Adipocyte (in vitro differentiated cells): ENCODE measurements around the gene HMGXB4.

Experiments
- DNase-seq: peaks from one replicate; pipeline ENCODE4 v3.0.0-alpha.2; 2015; ENCODE audit warnings: low read depth
- H3K27me3 ChIP-seq: replicated peaks from 2 replicates; pipeline ENCODE4 v1.7.0; 2013; ENCODE audit warnings: mild to moderate bottlenecking, low read length, moderate library complexity; ENCODE audit not compliant: control insufficient read depth, insufficient read depth
- H3K36me3 ChIP-seq: 2 replicates; pipeline ENCODE4 v1.7.0; 2013; ENCODE audit warnings: low read length, mild to moderate bottlenecking, moderate library complexity; ENCODE audit not compliant: control insufficient read depth, insufficient read depth, severe bottlenecking
- H3K4me1 ChIP-seq: 2 replicates; pipeline ENCODE4 v1.7.0; 2013; ENCODE audit warnings: mild to moderate bottlenecking, low read length, moderate library complexity; ENCODE audit not compliant: control insufficient read depth, insufficient read depth
- H3K4me3 ChIP-seq: 2 replicates; pipeline ENCODE4 v1.7.0; 2013; ENCODE audit warnings: mild to moderate bottlenecking, low read length, moderate library complexity
- H3K9ac ChIP-seq: 2 replicates; pipeline ENCODE4 v1.7.0; 2013; ENCODE audit warnings: mild to moderate bottlenecking, low read length, moderate library complexity
- H3K9me3 ChIP-seq: 2 replicates; pipeline ENCODE4 v1.7.0; 2013; ENCODE audit warnings: mild to moderate bottlenecking, low read length, moderate library complexity; ENCODE audit not compliant: control insufficient read depth

HMGXB4 gene

GRCh38 chr22:35333220-35333619 lies 75.9 kb downstream of the HMGXB4 start:
- Histone ChIP-seq H3K9me3 (no peaks in the 10 kb centered on the region), H3K36me3 (peaks cover 88% of the 10 kb centered on the region), H3K4me3 (no peak overlapping the region), H3K4me1 (peaks cover 8% of the 10 kb centered on the region), H3K9ac (no peak overlapping the region), H3K27me3 (no peaks in the 10 kb centered on the region)
- DNase-seq: no peak

- H3K4me3 ChIP-seq: no peak overlapping the region
- H3K36me3 ChIP-seq: peaks cover 89% of the 10 kb centered on the region
- DNase-seq: no peak
- no peaks in the 10 kb centered on the region for H3K9me3 ChIP-seq
- no peaks in the 10 kb centered on the region for H3K27me3 ChIP-seq
- H3K4me1 ChIP-seq: peaks cover 8% of the 10 kb centered on the region
- H3K9ac ChIP-seq: no peak overlapping the region
Measured at GRCh38 chr22:35334004-35334403, 76.7 kb downstream of the HMGXB4 start.

- Histone ChIP-seq H3K4me3 (no peak overlapping the region), H3K9me3 (no peaks in the 10 kb centered on the region), H3K36me3 (peaks cover 95% of the 10 kb centered on the region), H3K27me3 (no peaks in the 10 kb centered on the region), H3K9ac (no peak overlapping the region), H3K4me1 (peaks cover 2% of the 10 kb centered on the region)
- no peak for DNase-seq
Measured at GRCh38 chr22:35335468-35335867, 78.2 kb downstream of the HMGXB4 start.

GRCh38 chr22:35335936-35336781 lies 78.9 kb downstream of the HMGXB4 start:
- H3K4me3 ChIP-seq: no peak overlapping the region
- no peaks in the 10 kb centered on the region for H3K4me1 ChIP-seq
- H3K9ac ChIP-seq: no peak overlapping the region
- DNase-seq: no peak
- no peaks in the 10 kb centered on the region for H3K9me3 ChIP-seq
- no peaks in the 10 kb centered on the region for H3K27me3 ChIP-seq
- peaks cover 95% of the 10 kb centered on the region for H3K36me3 ChIP-seq

- no peaks in the 10 kb centered on the region for H3K27me3 ChIP-seq
- no peak for DNase-seq
- H3K9ac ChIP-seq: no peak overlapping the region
- H3K4me3 ChIP-seq: no peak overlapping the region
- H3K9me3 ChIP-seq: no peaks in the 10 kb centered on the region
- H3K4me1 ChIP-seq: no peaks in the 10 kb centered on the region
- H3K36me3 ChIP-seq: peaks cover 96% of the 10 kb centered on the region
Measured at GRCh38 chr22:35337932-35338331, 80.6 kb downstream of the HMGXB4 start.

- H3K9me3 ChIP-seq: no peaks in the 10 kb centered on the region
- no peak overlapping the region for H3K4me3 ChIP-seq
- no peaks in the 10 kb centered on the region for H3K4me1 ChIP-seq
- DNase-seq: no peak
- H3K36me3 ChIP-seq: peaks cover 95% of the 10 kb centered on the region
- no peaks in the 10 kb centered on the region for H3K27me3 ChIP-seq
- H3K9ac ChIP-seq: no peak overlapping the region
Measured at GRCh38 chr22:35341090-35341874, 84.0 kb downstream of the HMGXB4 start.

GRCh38 chr22:35342390-35342789 lies 85.1 kb downstream of the HMGXB4 start:
- Histone ChIP-seq H3K36me3 (peaks cover 93% of the 10 kb centered on the region), H3K27me3 (no peaks in the 10 kb centered on the region), H3K9ac (no peak overlapping the region), H3K4me3 (no peak overlapping the region), H3K9me3 (no peaks in the 10 kb centered on the region), H3K4me1 (no peaks in the 10 kb centered on the region)
- no peak for DNase-seq

- H3K27me3 ChIP-seq: no peaks in the 10 kb centered on the region
- no peak overlapping the region for H3K9ac ChIP-seq
- DNase-seq: no peak
- no peaks in the 10 kb centered on the region for H3K4me1 ChIP-seq
- peaks cover 91% of the 10 kb centered on the region for H3K36me3 ChIP-seq
- no peak overlapping the region for H3K4me3 ChIP-seq
- no peaks in the 10 kb centered on the region for H3K9me3 ChIP-seq
Measured at GRCh38 chr22:35343664-35344550, 86.6 kb downstream of the HMGXB4 start.

- Histone ChIP-seq H3K36me3 (peaks cover 82% of the 10 kb centered on the region), H3K27me3 (no peaks in the 10 kb centered on the region), H3K9ac (no peak overlapping the region), H3K4me1 (peaks cover 3% of the 10 kb centered on the region), H3K4me3 (no peak overlapping the region), H3K9me3 (no peaks in the 10 kb centered on the region)
- no peak for DNase-seq
Measured at GRCh38 chr22:35344956-35345690, 87.8 kb downstream of the HMGXB4 start.
